D341Med (cell line): ENCODE measurements around the gene ARL10.

Experiments
- DNase-seq: peaks from one replicate; pipeline ENCODE4 v3.0.0; 2012; ENCODE audit warnings: low spot score

ARL10 gene, protein sequence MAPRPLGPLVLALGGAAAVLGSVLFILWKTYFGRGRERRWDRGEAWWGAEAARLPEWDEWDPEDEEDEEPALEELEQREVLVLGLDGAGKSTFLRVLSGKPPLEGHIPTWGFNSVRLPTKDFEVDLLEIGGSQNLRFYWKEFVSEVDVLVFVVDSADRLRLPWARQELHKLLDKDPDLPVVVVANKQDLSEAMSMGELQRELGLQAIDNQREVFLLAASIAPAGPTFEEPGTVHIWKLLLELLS

DNA sequence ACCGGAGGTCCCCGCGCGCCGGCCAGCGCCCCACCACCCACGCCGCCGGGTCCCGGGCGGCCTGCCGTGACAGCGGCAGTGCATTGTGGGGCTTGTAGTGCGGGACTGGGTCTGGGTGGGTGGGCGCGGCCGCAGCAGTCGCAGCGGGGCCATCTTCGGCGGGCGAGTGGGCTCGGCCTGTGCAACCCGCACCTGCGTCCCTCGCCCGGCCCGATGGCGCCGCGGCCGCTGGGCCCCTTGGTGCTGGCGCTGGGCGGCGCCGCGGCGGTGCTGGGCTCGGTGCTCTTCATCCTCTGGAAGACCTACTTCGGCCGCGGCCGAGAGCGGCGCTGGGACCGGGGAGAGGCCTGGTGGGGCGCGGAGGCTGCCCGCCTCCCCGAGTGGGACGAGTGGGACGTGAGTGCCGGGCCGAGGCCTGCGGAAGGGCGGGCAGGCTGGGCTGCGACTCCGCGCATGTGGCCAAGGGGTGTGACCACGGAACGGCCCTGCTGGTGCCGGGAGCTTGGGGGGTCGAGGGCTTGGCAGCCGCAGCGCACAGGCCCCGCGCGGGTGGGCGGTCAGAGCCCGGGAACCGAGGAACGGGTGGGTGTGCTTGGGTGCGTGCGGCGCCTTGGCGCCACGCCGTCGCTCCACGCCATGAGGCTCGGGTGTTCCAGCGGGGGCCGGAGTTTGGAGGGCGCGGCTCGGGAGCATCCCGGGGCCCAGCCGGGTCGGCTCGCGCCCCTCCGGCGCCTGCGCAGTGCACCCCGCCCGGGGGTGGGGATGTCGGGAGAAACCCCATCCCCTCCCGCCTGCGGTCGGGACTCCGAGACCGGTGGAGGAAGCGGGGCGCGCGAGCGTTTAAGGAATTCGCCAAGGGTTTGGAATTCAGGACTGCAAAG, at the start of gene ARL10:
Gene ARL10, plus strand, starts transcription at position 137 of the 881 bp plus-strand sequence. Its CDS starts 77 bp downstream, at position 214.
- DNase-seq: peak; percentile 87

DNA sequence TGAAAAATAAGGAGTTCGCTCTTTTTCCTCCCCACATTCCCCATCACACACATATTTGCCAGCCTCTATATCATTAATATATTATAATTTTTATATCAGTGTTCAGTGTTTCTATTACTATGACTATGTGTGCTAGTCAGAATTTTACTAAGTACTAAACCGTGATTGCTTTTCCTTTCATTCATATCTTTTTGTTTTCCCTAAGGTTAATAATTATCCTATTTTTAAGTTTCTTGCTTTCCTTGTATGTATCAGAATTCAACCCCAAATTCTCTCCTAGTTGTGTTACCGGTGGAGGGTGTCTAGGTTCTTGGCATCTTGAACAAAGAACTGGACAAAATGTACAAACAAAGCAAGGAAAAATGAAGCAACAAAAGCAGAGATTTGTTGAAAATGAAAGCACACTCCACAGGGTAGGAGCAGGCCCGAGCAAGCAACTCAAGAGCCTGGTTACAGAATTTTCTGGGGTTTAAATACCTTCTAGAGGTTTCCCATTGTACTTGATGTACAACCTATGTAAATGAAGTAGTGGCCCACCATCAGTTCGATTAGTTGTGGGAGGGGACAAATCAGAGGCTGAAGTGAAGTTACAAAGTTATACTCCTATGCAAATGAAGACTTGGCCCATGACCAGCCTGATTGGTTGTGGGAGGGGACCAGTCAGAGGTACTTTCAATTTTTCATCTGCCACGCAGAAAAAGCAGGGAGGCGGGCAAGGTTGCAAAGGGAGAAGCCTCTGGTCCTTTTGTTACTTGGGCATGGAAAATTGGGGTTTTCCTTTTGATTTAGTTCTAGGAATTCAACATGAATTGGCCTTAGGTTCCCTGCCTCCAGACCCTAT, 47.5 kb upstream of the ARL10 start:
- DNase-seq: no peak

DNA sequence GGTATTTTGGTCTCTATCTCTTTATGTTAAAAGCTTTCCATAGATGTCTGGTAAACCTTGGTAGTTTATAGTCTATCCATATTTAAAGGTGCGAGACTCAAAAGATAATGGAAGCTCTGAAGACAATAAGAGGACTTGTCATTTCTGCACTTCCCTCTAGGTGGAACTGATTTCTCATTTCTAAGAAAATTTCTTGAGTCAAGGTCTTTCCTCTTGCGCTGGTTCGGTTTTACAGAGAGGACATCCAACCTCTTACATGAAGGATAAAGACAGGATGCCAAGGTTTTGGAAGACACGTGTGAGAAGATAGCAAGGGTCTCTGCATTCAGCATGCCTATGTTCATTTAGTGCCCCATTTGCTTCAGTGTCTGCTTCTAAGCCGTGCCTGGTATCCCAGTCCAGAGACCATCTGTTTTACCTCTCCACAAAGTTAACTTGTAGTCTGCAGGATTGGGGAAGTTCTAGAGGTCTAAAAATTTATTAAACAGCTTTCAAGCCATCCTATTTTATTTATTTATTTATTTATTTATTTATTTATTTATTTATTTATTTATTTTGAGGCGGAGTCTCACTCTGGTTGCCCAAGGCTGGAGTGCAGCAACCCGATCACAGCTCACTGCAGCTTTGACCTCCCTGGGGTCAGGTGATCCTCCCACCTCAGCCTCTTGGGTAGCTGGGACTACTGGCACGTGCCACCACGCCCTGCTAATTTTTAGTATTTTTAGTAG, 45.3 kb upstream of the ARL10 start:
- no peak for DNase-seq

DNA sequence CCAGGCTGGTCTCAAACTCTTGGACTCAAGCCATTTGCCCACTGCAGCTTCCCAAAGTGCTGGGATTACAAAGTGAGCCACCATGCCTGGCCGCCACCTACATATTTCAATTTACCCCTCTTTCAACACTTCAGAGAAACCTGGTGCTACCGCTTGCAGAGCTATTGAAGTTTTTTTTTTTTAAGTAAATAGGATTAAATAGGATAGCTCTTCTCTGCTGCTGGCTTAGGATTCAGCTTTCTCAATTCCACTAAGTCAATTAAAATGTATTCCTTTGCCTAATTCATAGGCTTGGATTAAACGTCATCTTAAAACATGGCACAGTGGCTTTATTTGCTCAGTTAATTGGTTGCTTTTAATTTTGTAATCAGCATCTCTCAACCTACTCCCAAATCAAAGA, 44.7 kb upstream of the ARL10 start:
- peak; percentile 62 for DNase-seq

DNA sequence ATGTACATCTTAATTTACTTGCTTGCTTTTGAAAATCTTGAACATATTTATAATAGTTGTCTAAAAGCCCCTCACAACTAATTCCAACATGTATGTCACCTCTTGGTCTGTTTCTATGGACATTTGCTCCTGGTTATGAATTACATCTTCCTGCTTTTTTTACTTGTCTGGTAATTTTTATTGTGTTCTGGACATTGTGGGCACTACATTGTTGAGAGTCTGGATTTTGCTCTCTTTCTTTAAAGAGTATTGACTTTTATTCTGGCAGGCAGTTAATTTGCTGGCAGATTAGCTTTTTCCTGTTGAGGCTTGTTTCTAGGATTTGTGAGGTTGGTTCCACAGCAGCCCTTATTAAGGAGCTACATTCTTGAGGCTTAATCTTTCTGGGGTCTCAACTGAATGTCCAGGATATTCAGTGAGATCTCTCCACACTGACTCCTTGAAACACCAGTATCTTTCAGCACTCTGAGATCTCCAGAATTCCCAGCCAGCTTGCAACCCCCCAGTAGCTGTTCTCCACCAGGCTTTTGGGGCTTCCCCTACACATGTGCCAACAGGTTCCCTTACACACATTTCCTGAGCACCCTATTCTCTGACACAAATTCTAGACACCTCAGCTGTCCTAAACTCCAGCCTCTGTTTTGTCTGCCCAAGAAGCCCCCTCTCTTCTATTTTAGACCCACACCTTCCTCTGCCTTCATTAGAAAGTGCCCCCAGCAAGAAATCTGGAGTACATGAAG, 31.1 kb upstream of the ARL10 start:
- no peak for DNase-seq

DNA sequence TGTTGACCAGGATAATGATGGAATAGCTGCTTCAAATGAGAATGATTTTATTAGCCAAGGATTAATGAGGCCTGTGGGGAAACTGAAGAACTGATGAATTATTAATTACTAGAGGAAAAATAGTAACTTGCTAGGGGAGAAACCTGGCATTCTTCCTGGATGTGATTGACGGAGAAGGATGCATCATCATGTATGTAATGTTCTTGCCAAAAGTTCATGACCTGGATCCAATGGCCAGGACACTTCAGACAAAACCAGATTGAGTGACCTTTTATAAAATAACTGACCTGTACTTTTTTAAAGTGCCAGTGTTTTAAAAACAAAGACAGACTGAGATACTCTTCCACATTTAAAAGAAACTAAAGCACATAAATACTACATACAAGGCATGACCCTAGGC, 27.4 kb upstream of the ARL10 start:
- no peak for DNase-seq

DNA sequence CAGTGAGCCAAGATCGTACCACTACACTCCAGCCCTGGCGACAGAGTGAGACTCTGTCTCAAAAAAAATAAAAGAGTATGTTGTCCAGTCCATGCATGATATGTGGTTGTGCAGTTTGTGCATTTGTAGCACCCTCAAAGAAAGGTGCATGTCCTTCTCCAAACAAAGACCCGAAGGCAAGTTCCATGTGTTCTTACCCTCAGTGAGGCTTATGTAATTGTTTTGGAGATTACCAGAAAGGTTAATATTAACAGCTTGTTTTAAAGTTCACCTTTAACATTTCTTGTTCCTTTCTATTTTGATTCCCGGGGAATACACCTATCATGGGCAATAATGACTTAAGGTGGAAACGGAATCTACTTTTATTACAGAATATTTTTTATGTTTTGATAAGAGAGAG, 26.0 kb upstream of the ARL10 start:
- no peak for DNase-seq

DNA sequence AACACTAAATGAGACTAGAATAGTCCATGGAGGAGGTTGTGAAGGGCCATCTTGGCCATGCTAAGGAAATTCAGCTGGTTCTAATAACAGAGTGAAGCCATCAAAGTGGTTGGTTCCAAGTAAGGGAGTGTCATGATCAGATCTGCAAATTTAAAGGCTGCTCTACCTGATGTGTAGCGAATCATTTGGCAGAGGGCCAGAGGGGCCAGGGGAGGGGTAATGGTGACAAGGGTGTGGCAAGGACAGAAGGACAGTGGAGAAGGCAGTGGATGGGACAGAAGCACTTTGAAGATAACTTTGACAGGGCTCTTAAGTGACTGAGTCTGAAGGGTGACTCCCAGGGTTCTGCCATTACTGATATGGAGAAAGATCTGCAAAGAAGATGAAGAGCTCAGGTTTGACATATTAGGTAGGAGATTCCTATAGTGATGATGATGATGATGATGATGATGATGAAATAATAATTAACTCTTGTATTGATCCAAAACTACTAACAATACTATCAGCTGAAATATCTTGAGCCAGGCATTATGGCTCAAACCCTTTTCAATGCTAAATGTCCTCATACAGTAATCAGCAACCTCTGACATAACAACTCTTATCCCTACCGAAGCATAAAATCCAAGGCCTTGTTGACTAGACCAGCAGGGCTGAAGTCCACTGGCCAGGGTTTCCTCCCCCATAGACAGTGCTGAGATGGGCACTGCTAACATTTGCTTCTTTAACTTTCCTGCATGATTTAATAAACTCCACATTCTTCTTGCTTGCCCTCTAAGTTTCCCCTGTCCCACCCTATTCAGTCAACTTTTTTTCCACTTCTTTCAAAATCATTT, 23.7 kb upstream of the ARL10 start:
- DNase-seq: no peak

DNA sequence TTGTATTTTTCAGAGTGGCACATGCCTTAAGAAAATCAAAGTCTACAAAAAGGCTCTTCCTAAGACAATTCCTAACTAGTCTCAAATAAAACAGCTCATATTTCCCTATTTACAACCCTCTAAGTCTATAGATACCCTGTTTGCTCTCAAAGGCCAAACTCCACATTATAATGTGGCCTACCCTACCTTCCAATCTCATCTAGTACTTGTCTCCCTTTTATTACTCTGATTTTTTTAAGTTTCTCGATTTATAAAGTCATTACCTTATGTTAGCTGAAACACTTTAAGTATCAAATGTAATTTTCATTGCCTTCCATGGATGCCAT, 23.2 kb upstream of the ARL10 start:
- no peak for DNase-seq

DNA sequence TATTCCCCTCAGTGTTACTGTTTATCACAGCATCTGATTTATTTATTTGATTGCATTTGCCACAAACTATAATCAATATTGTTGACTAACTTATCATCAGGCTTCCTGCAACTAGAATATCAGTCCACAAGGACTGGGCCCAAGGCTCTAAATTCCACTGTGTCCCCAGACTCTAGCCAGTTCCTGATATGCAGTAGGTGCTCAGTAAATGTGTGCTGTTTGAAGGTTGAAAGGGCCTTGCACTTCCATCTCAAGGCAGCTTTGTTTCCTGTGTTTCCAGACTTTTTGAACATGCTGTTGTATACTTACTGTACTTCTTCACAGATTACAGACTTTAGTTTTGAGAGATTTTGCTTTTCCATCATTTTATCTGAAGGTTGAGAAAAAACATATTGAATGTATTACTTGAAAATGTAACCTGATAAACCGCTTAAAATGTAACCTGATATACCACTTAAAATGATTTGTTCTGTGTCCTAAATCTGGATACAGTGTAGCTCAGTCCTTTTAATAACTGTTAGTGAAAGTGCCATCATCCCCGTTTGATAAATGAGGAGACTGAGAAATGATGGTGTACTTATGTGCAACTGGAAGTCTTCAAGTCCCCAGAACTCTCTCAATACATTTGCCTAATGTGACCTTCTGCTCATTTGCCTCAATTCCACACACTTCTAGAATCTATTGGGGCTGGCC, 22.4 kb upstream of the ARL10 start:
- no peak for DNase-seq

DNA sequence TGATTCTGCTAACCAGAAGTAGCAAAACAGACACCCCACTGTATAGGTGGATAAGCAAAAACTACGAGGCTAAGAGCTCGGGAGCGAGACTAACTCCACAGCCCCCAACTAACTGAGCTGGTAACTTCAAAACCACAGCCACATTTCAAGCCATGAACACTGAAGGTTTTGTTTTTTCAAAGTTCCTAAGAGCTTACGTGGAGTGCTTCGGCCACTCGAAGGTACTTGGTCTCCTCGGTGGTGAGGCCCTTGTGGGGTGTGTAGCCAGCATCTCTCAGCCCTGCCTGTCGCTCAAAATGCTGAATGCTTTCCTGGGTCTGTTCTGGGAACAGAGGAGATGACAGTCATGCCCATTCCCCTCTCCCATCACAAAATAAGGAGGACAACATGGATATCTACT, 14.9 kb upstream of the ARL10 start:
- no peak for DNase-seq

DNA sequence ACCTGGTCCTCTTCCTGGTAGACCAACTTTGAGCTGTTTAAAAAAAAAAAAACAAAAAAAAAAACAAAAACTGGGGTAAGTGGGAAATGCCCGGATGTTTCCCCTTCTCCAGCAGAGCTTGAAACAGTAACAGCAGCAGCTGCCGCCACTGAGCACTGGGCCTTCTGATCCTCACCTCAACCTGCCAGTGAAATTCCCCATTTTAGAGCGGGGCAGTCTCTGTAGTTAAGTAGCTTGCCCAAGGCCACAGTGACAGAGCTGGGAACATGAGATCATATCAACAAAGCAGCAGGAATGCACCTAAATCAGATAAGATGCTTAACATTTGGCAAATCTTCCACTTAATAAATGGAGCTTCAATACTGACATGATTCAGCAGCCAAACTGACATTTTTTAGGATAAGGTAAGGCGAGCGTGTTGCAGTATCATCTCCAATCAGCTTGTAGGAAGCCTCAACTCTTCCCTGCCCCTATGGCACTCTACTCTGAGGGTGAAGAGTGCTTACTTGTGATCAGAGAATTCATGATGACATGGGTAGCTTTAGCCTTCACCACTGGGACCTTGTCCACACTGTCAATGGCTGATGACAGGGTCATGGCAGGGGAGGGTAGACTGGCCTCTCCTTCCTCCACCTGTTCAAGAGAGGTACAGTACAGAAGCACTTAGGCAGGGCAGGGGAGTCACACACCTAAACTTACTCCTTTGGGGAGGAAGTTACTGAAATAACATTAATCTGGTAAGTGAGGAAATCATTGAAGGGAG, 13.0 kb upstream of the ARL10 start:
- DNase-seq: no peak

DNA sequence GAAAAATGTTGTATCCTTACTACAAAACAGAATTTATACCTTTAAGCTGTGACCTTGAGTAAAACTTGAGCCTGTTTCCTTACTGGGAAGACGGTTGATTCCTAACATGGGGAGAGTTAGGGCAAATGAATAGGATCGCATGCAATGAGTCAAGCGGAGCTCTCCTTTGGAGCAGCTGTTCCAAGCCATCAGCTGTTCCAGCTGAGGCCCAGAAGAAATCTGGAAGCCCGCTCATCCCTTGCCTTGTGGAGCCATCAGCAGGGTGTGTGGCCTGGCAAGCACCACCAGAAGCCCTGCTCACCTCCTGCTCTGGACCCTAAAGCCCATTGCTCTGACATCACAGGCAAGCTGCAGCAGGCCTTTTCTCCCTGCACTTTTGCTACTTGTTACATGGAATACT, 11.8 kb upstream of the ARL10 start:
- no peak for DNase-seq

DNA sequence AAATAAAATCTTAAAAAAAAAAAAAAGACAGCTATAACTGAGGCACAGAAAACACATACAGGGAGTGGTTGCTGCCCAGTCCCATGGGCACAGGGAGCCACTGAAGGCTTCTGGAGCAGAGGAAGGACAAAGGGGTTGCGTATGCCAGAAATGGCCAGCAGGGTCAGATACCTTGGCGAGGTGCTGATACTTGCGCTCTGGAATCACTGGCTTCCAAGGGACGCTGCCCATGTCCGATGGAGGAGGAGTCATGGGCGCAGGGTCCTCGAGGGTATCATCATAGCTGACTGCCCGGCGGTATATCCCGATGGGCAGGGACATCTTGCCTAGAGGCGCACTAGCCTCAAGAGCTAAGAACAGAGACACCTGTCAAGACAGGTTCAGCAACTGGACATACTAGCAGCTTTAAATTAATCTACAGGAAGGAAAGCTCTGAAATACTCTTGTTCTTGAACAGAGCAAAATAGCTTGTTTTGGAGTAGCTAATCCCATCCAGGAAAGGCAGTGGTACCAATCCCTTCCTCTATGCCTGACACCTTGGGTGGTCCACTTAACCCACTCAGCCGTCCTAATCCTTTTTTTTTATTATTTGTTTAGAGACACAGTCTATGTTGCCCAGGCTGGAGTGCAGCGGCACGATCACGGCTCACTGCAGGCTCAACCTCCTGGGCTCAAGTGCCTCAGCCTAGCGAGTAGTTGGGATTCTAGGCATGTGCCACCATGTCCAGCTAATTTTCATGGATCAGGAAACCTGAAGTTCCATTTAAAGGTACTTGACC, 9.7 kb upstream of the ARL10 start:
- no peak for DNase-seq

DNA sequence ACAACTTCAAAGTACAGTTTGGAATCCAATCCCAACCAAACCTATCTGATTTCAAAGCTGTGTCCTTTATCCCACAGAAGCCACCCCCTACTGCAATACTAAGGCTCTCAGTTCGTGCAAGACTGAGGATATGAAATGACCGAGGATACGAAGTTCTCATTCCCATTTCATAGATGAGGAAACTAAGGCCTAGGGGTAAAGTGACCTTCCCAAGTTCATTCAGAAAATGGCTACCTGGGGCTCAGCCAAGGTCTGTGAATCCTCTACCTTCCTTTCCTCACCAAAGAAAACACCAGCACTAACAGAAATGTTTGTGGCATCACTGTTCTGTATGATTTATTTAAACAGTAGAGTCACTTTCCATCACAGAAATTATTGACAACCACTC, 9.1 kb upstream of the ARL10 start:
- no peak for DNase-seq

DNA sequence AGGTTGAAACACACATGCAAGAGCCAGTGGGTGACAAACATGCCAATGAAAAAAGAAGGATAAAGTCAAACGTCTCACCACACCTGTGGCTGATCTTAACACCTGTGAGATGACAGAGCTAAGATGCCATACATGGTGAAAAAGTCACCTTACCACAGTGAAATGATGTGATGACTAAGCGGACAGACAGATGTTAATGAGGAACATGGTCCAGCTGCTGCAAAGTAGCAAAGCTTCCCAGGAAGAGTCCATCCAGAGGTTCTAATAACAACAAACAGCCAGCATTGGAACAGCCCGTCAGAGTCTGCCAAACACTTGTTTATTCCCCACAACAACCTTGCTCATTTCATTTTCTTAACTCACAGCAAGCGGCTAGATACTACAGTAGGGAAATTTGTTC, 5.6 kb upstream of the ARL10 start:
- no peak for DNase-seq

DNA sequence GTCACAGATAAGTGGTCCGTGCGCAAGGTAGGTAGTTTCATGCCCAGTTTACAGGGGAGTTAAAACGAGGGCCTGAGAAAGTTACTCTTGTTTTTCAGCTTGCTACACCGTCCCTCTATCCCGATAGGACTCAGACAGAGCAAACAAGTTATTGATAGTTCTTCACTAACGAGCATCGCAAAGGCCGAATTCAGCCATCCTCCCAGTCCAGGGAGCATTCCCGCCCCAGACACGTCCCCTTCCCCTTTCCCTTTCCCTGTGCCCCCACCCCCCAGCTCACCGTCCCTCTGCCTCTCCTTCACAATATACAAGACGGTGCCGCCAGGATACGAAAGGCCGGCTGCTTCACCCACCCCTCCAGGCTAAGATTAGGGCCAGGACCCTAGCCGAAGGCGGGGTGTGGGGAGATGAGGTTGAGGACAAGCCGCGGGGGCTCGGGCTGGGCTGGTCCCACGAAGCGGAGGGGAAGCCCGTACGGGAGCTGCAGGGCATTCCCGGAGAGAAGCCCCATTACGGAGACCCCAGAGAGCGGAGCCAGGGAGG, 4.3 kb upstream of the ARL10 start:
- DNase-seq: no peak
